ENCODE measurements around the gene GRIPAP1. TPM values are rescaled to one million over a fixed set of nuclear protein-coding genes. Genes with fewer than 3 reads are reported as not detected.

GRIPAP1 gene
- total RNA-seq, 1 donor from 2014 or later = 53.5 TPM

DNA sequence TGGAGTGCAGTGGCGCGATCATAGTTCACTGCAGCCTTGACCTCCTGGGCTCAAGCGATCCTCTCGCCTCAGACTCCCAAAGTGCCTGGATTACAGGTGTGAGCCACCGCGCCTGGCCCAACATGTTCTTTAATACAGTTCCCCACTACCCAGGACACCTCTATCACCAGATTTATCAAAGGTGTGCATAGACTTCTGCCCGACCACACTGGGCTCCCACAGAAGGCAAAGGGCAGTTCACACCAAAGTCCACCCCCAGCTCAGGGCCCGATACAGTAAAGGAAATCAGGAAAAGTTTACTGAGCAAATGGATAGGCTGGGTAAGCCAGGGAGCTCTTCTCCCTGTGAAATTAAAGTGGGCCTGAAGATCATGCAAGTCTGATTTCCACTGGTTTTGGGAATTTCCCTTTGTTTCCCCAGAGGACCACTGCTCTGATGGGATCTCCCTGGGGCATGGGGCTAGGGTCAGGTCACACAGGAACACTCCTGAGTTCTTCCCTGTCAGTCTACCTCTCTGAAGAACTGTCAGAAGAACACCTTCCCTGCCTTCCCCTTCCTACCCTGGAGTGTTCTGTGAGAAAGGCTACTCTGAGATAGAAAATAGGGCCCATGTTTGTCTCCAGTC is 65.5 kb downstream of the GRIPAP1 start:
- no peak for DNase-seq (ENCODE audit: low spot score)

GRCh38 chrX:48935301-48935670 is 66.8 kb downstream of the GRIPAP1 start:
- ATAC-seq (no peak), DNase-seq (ENCODE audit: low spot score) (no peak)
- intact Hi-C loops (cut with DNase I) = no loop called here

More for the DNA sequence above, 65.5 kb downstream of the GRIPAP1 start:
- no peak for ATAC-seq
- intact Hi-C loops (cut with DNase I) = no loop called here

DNA sequence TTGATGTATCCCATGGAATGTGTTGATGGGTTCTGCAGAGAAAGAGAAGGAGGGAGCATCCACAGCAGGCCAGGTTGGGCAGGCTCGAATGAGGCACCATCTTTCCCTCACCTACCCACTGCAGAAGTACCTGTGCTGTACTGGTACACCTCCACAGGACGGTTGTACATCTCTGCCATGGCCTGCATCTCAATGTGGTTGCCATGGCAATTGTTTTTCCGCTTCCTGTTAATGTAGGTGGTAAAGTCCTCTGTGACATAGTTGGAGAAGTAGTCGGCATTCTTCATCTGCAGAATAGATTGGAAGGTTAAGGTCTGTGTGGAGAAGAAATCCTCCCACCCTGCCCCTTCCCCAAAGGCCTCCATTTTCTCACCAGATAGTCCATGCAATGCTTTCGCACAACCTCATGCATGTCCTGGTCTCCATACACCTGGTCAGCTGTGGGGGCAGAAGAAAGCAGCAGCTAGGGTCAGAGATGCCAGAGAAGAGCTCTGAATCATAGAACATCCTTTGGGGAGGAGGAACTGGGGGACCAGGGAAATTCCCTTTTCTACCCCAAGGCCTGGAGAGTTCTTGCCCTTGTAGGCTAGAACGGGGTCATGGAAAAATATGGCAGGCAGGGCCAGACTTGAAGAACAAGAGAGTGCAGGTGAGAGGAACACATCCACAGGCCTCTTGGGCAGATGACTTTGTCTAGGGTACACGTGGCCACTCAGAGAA is 67.3 kb downstream of the GRIPAP1 start:
- DNase-seq (ENCODE audit: low spot score) (no peak), ATAC-seq (no peak)
- intact Hi-C loops (cut with DNase I) = no loop called here

GRCh38 chrX:48933757-48934156 is 68.3 kb downstream of the GRIPAP1 start:
- no peak for DNase-seq (ENCODE audit: low spot score)
- intact Hi-C loops (cut with DNase I) = no loop called here
- no peak for ATAC-seq

GRCh38 chrX:48927736-48928382 is 74.2 kb downstream of the GRIPAP1 start:
- DNase-seq (ENCODE audit: low spot score) = no peak
- intact Hi-C loops (cut with DNase I) = no loop called here

DNA sequence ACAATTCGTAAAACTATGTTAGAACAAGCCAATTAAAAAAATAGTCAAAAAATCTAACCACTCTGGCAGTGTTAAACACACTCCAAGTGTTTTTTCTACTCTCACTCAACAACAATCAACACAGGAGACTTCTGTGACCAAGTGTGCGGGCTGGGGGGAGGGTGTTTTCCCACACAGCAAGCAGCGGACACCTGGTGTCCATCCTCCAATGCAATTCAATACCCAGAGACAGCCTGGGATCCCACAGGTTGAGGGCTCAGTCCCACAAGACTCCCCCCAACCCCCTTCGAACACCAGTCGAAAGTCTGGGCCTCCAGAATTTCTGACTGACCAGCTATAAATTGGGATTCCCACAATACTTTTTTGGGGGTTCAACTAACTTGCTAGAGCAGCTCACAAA is 74.9 kb downstream of the GRIPAP1 start:
- intact Hi-C loops (cut with DNase I) = no loop called here
- ATAC-seq (no peak), DNase-seq (ENCODE audit: low spot score) (no peak)

More at GRCh38 chrX:48927736-48928382, 74.2 kb downstream of the GRIPAP1 start:
- ATAC-seq = no peak

- ATAC-seq (no peak), DNase-seq (ENCODE audit: low spot score) (no peak)
- intact Hi-C loops (cut with DNase I) = no loop called here
Measured at GRCh38 chrX:48924270-48924669, 77.8 kb downstream of the GRIPAP1 start.

DNA sequence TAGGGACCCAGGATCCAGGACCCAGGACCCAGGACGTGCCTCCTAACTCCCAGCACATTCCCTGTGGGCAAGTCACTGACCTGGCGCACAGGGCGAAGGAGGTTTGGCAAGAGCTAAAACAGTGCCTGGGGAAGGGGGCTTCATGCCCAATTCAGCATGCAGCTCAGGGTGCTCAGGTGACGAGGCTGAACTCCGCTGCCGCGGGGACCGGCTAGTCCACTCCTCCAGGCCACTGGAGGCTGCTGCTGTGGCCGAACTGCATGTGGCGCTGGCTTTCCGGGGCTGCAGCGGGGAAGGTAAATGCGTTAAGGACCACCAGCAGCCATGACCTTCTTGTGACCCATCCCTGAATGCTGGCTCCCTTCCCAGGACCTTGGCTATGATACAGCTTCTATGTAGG is 78.3 kb downstream of the GRIPAP1 start:
- intact Hi-C loops (cut with DNase I) = no loop called here
- ATAC-seq (no peak), DNase-seq (ENCODE audit: low spot score) (no peak)

Other genes with a start within 250 kb of the GRIPAP1 start
- not detected for gene GLOD5, start 240.5 kb downstream of the GRIPAP1 start, total RNA-seq
- 0.76 TPM for gene GATA1, start 215.7 kb downstream of the GRIPAP1 start, total RNA-seq
- 106 TPM for gene HDAC6, start 200.2 kb downstream of the GRIPAP1 start, total RNA-seq
- gene ERAS, start 175.8 kb downstream of the GRIPAP1 start, total RNA-seq = 0.36 TPM
- 0.67 TPM for gene PCSK1N, start 166.7 kb downstream of the GRIPAP1 start, total RNA-seq
- gene TIMM17B, start 104.5 kb downstream of the GRIPAP1 start, total RNA-seq = 28.0 TPM
- 51.2 TPM for gene PQBP1, start 104.3 kb downstream of the GRIPAP1 start, total RNA-seq
- gene SLC35A2, start 90.6 kb downstream of the GRIPAP1 start, total RNA-seq = 19.2 TPM
- gene PIM2, start 83.2 kb downstream of the GRIPAP1 start, total RNA-seq = 10.8 TPM
- 50.5 TPM for gene OTUD5, start 44.7 kb downstream of the GRIPAP1 start, total RNA-seq
- 2.5 TPM for gene KCND1, start 30.4 kb downstream of the GRIPAP1 start, total RNA-seq
- 69.0 TPM for gene TFE3, start 41.1 kb upstream of the GRIPAP1 start, total RNA-seq
- gene CCDC120, start 56.7 kb upstream of the GRIPAP1 start, total RNA-seq = 7.9 TPM
- gene PRAF2, start 71.7 kb upstream of the GRIPAP1 start, total RNA-seq = 29.6 TPM
- gene WDR45, start 77.6 kb upstream of the GRIPAP1 start, total RNA-seq = 70.9 TPM
- gene GPKOW, start 121.5 kb upstream of the GRIPAP1 start, total RNA-seq = 20.5 TPM
- 1.0 TPM for gene MAGIX, start 160.5 kb upstream of the GRIPAP1 start, total RNA-seq
- gene PLP2, start 169.6 kb upstream of the GRIPAP1 start, total RNA-seq = 103 TPM
- gene PRICKLE3, start 184.1 kb upstream of the GRIPAP1 start, total RNA-seq = 9.9 TPM
- 4.2 TPM for gene SYP, start 197.9 kb upstream of the GRIPAP1 start, total RNA-seq
- 0.22 TPM for gene CACNA1F, start 231.1 kb upstream of the GRIPAP1 start, total RNA-seq
- gene CCDC22, start 233.2 kb upstream of the GRIPAP1 start, total RNA-seq = 12.3 TPM